ENCODE measurements around the gene GATC. TPM values are rescaled to one million over a fixed set of nuclear protein-coding genes. Genes with fewer than 3 reads are reported as not detected.

Gene GATC, protein sequence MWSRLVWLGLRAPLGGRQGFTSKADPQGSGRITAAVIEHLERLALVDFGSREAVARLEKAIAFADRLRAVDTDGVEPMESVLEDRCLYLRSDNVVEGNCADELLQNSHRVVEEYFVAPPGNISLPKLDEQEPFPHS
- 17.7 and 24.7 TPM in 2 replicates for total RNA-seq (2014; rRNA removed; shearing (Covaris generic))

DNA sequence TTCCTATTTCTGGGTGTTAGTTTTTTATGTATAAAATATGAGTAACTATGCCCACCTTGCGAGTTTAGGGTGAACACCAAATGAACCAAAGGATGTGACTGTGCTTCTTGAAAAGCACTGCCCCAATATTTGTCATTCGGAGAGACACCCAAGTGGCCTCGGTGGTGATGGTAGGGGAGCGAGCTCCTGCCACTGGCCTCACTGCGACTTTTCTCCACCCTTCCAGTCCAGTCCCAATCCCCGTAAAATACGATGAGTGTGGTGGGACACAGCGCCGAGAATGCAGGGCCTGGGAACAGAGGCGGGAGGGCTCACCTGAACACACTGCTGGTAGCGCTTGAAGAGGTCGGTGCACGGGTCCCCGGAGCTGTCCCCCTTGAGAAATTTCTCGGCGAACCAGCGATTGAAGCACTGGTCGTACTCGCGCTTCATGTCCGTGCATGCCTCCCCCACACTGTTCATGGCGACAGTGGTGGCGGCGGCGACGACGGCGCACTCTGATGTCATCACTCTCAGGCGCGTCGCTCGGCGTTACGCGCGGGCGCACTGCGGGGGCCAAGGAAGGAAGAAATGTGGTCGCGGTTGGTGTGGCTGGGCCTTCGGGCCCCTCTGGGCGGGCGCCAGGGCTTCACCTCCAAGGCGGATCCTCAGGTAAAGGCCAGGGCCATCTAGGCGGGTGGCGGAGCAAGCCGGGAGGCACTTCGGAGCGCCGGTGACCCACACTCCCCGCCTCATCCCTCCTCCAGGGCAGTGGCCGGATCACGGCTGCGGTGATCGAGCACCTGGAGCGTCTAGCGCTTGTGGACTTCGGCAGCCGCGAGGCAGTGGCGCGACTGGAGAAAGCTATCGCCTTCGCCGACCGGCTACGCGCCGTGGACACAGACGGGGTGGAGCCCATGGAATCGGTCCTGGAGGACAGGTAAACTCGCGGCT lies at the start of gene GATC, which contains the start of gene TRIAP1:
Gene GATC (plus strand): TSS at position 534 of the 933 bp plus-strand sequence. CDS start 37 bp downstream, at position 571.
Gene TRIAP1 (minus strand): TSS at position 474 of the 933 bp plus-strand sequence. CDS start 12 bp downstream, at position 462.

DNA sequence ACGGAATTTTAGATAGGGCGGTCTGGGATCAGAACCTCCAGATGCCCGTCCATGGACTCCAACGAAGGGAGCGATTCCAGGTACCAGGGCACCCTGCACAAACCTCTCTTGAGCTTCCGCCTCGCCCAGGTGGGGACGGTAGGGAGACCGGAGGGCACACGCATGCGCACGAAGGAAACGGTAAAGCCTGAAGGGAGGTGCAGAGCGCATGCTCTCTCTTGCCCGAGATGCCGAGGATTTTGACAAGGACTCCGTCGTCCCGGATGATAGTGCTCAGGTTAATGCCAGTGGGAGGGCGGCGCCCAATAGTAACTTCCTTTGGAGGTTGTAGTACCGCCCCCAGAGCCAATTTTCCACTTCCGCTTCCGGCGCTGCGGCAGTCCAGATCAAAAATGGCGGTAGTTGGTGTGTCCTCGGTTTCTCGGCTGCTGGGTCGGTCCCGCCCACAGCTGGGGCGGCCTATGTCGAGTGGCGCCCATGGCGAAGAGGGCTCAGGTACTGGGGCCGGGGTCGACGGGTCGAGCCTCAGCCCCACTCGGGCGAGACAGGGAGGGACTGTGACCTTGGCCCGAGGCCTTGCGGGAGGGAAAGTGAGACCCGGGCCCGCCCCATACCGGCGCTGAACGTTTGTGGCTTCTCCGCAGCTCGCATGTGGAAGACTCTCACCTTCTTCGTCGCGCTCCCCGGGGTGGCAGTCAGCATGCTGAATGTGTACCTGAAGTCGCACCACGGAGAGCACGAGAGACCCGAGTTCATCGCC lies 8.3 kb upstream of the GATC start, which contains the start of gene COX6A1:
Gene COX6A1 (plus strand): TSS at position 379 of the 760 bp plus-strand sequence. CDS start 14 bp downstream, at position 393.

DNA sequence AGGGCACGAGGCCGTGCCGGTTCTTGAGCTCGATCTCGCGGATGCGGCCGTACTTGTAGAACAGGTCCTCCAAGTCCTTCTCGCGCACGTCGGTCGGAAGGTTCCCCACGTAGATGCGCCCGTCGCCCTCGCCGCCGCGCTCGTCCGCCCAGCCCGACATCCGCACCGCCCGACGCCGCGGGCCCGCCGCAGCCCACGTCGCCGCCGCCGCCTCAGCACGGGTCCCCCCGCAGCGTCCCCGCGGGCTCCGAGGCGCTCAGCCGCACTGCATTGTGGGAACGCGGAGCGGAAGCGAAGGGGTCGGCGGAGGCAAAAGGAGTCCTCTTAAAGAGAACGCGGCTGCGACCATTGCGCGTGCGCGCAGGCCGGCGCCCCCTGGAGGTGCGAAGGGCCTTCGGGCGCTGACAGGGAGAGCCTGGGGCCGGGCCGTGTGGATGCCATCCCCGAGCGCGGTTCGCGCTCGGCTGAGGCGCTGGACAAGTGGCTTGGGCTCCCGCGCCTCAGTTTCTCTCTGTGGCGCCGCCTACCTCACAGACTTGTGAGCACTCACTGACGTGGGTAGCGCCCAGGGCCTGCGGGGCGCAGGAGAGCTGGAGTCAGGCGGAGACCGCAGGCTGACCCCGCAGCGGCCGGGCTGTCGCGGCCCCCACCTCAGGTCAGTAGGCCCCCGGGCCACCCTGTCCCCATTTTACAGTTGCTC lies 23.4 kb downstream of the GATC start, which contains the start of gene SRSF9:
Gene SRSF9 (minus strand): TSS at position 299 of the 700 bp plus-strand sequence. CDS start 139 bp downstream, at position 160.

DNA sequence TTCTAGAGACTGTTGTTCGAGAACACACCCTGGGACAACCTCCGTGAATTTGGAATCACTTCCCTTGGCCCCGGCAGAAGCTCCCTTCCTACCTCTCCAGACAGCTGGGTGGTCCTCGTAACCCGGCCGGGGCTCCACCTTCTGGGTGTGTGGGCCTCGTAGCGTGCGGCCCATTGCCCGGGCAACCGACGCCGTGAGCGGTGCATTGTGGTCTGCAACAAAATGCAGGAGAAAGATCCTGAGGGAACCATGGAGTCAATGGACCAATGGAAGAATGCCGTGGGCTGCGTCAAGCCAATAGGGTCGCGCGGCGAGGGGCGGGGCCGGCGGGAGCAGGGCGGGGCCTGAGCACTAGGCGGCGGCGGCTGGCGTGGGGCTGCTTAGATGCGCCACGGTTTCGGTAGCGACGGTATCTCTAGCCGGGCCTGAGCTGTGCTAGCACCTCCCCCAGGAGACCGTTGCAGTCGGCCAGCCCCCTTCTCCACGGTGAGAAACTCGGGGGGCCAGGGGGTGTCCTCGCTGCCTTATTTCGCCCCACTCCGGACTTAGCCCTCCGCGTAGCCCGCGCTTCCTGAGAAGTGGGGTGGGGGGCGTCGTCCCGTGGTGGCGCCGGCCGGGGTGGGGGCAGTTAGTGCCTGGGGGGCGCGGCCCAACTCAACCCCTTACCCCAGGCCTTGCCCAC lies 49.6 kb downstream of the GATC start, which contains the start of gene DYNLL1:
Gene DYNLL1 (plus strand): TSS at position 383 of the 682 bp plus-strand sequence. CDS start 309 bp downstream, outside the sequence.

Small RNA genes within 50 kb of the gene (small RNA-seq; reads per million reads assigned to genes)
- gene RF00019: not detected

Other genes starting within 250 kb of the GATC start
- gene RPLP0, start 245.3 kb upstream of the GATC start, total RNA-seq (2014; rRNA removed; shearing (Covaris generic)): 6,928 and 7,524 TPM in 2 replicates
- 108 and 144 TPM in 2 replicates for gene PXN, start 180.7 kb upstream of the GATC start, total RNA-seq (2014; rRNA removed; shearing (Covaris generic))
- gene RNU4-2, start 154.5 kb upstream of the GATC start, total RNA-seq (2014; rRNA removed; shearing (Covaris generic)): under 0.01 TPM in 1 of 2 replicates, not detected in the other
- under 0.01 TPM in 2 replicates for gene RNU4-1, start 153.2 kb upstream of the GATC start, total RNA-seq (2014; rRNA removed; shearing (Covaris generic))
- gene SIRT4, start 144.1 kb upstream of the GATC start, total RNA-seq (2014; rRNA removed; shearing (Covaris generic)): 0.80 and 1.3 TPM in 2 replicates
- not detected in 2 replicates for gene PLA2G1B, start 118.7 kb upstream of the GATC start, total RNA-seq (2014; rRNA removed; shearing (Covaris generic))
- gene MSI1, start 77.3 kb upstream of the GATC start, total RNA-seq (2014; rRNA removed; shearing (Covaris generic)): 0.19 TPM in 2 replicates
- gene COX6A1, start 8.3 kb upstream of the GATC start, total RNA-seq (2014; rRNA removed; shearing (Covaris generic)): 679 and 783 TPM in 2 replicates
- 22.1 and 25.3 TPM in 2 replicates for gene TRIAP1, start 60 bp upstream of the GATC start, total RNA-seq (2014; rRNA removed; shearing (Covaris generic))
- gene SRSF9, start 23.3 kb downstream of the GATC start, total RNA-seq (2014; rRNA removed; shearing (Covaris generic)): 187 and 192 TPM in 2 replicates
- gene DYNLL1, start 49.7 kb downstream of the GATC start, total RNA-seq (2014; rRNA removed; shearing (Covaris generic)): 261 and 283 TPM in 2 replicates
- gene COQ5, start 82.7 kb downstream of the GATC start, total RNA-seq (2014; rRNA removed; shearing (Covaris generic)): 35.6 and 40.7 TPM in 2 replicates
- 45.1 and 59.2 TPM in 2 replicates for gene RNF10, start 87.9 kb downstream of the GATC start, total RNA-seq (2014; rRNA removed; shearing (Covaris generic))
- 70.6 and 71.3 TPM in 2 replicates for gene POP5, start 135.0 kb downstream of the GATC start, total RNA-seq (2014; rRNA removed; shearing (Covaris generic))
- not detected in 2 replicates for gene CABP1, start 194.2 kb downstream of the GATC start, total RNA-seq (2014; rRNA removed; shearing (Covaris generic))
- gene MLEC, start 240.7 kb downstream of the GATC start, total RNA-seq (2014; rRNA removed; shearing (Covaris generic)): 79.1 and 82.7 TPM in 2 replicates

All from A375 (cell line).